NCI-H2107 (cell line): ENCODE results near the gene IFIH1.

Experiments
- DNase-seq: peaks from one replicate; lab custom pipeline; 2025; lab: John Stamatoyannopoulos, UW

IFIH1 gene

DNA sequence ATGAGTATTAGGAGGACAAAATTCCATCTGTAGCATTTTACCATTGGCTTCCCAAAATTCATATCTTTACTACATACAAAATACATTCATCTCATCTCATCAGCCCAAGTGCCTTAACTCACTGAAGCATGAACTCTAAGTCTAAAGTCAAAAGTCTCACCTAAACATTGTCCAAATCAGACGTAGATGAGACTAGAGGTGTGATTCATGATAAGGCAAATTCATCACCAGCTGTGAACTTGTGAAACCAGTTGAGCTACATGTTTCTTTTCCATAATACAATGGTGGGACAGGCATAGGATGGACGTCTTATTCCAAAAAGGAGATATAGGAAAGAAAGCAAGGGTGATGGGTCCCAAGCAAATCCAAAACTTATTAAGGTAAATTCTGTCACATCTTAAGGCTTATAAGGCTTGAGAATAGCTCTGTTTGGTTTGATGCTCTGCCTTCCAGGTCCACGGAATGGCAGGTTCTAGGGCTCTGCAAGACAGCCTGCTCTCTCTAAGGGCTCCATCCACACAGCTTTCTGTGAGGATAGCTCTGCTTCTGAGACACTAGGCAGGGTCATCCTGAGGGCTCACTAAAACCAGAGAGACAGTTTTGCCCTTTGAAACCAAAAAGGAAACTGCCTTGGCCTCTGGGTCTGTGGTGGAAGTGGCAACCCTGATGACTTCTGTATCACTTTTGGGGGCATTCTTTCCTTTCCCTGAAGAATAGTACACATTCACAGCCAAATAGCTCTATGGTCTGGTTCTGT, 9.6 kb downstream of the IFIH1 start:
- no peak for DNase-seq

DNA sequence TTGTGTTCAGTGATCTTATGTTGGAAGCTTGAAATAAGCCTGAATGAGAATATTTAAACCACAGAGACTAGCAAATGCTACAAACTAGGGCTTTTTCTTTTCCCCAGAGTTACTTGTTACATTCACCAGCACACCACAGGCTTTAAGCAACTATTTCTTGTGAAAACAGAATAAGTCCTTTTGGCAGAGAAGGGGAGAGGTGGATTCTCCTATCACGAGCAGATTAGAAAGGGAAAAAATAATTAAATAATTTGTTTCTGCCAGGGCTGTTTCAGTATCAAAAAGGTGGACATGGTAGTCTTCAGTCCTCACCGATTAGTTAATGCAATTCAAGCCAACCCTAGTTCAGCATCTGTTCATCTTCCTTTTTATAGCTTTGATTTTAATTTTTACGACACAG, 12.6 kb downstream of the IFIH1 start:
- DNase-seq = no peak

DNA sequence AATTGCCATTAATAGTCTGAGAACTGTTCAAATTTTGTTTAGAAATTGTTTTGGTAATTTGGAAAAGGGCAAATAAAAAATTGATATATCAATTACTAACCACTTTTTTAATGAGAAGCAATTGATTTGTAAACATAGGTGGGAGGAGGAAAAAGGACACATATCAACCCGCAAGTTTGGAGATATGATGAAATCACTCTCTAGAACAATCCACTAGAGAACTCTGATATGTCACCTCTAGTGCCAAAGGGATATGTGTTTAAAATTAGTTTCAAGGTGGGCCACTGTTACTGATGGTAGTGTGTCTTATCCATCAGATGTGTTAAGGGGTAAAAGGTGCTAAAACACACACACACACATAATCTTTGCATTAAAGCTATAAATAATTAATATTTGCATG, 16.6 kb downstream of the IFIH1 start:
- DNase-seq = no peak

DNA sequence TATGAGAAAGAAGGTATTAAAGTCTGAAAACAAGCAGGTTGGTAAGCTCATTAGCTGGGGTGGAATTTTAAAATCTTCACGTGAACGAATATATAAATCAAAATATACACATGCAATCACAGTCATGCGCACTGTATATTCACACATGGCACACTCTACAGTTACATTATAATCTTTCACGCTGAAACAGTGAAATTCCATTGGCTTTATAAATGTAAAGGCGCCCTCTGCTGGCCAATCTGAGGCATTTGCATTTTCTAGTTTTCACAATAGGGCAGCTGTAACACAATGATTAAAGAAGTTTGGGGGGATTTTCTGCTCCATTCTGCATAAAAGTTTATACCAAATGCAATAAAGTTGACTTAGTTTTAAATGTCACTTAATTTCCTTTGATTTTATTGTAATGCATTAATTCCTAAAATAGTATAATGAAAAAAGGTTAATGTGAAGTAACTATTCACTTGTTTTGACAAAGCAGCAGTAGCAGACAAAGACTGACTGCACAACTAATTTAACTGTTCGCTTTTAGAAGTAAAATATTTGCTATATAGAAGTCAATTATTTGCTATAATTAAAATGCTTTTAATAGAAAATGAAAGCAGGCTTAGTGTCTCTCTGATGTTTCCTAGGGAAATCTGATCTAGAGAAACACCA, 17.2 kb downstream of the IFIH1 start:
- peak; percentile 36 for DNase-seq

DNA sequence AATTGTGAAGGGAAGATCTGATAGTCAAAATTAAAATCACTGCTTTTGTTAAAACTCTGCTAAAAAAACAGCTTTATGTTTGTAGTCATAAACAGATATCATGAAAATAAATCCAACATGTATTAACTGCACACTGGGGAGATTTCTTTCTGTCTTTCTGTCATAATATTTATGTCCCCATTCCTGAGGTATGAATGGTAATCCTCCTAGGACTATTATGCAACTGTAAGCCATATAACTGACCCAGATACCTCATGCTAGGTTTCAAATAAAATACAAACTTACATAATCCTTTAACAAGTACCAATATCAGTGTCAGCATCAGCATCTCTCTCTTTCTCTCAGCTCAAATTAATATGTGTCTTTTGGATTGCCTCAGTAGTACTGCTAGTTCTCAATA, 18.2 kb downstream of the IFIH1 start:
- DNase-seq = no peak

DNA sequence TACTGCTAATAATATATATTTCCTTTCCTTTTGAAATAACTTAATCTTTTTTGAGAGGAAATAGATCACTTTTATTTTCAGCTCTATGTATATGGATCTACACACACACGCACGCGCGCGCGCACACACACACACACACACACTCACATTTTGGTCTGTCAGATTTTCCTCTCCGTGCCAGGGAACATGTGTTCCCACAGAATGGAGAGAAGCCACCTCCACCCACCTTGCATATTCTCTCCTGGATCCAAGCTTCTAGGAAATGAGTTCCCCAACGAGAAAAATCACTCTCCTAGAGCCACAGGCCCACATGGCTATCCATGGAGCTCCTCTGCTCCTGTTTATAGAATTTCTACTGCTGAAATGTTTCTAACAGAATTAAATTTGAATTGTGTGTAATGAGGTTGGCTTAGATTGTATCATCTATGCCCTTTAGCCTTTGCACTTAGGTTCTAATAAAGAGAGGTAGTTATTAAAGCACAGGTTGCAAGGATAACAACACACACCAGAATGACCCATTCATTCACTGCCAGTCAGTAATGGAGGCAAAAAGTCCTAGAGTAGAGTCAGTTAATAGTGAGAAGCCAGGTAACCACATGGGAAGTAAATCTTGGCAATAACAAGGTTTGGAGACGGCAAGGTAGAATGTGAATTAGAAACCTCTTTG, 19.7 kb downstream of the IFIH1 start:
- no peak for DNase-seq

DNA sequence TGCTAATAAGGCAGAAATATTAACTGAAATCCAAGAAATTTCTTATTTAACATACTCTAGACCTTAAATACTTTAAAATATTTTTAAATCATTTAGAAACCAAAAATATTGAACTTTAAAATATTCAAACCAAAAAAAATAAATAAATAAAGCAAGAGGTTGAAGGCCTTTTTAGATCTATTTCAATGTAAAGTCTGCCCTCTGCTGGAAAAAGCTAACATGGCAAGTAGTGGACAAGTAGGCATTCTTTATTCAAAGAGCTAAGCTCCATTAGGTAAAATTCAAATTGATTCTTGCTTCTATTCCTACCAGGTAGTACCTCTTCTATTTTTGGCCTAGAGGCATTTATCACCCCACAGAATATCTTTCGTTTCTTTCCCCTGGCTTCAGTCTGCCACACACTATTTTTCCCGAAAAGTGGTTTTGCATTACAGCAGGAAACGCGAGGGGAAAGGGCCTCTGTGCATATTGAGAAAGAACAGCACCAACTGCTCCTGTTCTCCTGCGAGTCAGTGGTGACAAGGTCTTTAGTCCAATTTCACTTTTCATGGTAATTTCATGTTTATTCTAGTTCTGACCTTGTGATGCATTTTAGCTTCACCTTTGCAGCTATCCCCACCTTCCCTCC, 20.4 kb downstream of the IFIH1 start:
- peak; percentile 15 for DNase-seq

DNA sequence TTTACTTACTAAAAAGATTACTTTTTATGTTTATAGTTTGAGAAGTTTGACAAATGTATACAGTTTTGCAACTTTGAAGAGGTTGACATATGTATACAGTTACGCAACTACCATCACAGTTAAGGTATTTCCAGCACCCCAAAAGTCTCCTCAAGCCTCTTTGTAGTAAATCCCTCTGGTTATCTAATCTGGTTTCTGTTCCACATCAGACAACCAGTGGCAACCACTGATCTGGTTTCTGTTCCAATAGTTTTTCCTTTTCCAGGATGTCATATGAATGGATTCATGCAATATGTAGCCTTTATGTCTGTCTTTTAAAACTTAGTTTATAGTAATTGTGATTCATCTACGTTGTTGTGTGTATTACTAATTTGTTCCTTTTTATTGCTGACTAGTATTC, 23.5 kb downstream of the IFIH1 start:
- no peak for DNase-seq

DNA sequence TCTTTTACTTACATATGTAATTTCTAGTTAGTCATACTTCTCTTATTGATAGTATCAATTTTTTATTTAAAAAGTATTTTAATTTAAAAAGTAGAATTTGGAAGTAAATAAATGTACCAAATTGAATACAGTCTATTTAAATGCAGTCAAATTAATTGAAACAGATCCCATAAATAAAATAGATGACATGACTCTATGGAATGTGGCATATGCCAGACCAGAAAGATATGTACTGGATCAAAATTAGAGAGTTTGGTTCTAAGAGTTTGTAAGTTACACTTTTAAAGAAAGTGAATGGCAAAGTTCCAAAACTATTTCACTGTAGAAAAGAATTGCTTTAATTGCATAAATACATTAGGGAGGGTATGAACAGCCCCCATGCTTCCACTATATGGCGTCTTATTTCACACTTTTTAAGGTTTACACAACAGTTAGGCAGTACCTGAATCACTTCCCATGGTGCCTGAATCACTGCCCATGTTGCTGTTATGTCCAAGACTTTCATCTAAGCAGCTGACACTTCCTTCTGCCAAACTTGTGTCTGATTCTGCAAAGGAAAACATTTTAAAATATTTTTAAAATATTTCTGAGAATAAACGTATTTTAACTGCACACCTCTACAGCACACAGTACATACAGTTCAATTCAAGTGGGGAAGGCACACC, 25.2 kb downstream of the IFIH1 start:
- no peak for DNase-seq

DNA sequence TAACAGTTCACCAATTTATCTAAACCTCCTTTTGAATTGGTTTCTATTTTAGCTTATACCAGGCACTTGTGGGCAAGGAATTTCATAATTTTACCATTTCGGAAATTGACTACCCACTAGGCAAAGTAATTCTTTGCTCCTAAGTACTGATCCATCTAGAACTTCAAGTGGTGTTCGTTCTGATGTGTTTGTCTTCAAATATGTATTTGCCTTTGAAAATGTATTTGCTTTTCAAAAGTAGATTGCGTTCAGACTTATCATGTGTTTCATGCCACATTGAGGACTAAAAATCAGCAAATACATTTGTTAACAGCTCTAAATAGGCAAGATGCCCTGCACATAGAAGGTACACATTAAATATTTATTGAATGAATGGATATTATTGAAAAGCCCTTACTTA, 26.7 kb downstream of the IFIH1 start:
- no peak for DNase-seq

DNA sequence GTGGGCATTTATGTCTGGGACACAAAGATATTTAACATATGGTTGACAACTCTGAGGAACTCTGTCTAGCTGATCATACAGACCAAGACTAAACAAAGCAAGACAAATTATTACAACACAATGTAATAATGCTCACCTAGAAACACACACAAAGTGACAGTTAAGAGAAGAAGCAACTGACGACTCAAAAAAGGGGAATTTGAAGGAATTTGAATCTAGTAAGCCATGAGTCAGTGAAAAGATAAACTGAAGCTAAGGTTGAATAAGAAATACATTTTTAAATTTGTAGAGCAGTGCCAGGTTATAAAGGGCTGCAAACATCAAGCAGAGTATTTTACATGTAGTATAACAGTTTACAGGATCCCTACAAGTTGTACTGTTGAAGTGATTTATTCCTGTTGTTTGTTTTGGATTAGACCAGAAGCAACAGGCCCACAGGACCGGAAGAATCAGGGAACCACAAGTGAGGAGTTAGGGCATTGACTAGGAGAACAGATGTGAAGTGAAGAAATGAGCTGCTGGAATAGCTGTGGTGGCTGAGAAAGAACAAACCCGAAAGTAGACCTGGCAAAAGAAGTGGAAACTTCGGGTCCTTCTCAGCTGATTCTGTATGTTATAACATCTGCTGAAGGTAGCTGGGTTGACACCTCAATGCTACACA, 35.6 kb downstream of the IFIH1 start:
- no peak for DNase-seq

DNA sequence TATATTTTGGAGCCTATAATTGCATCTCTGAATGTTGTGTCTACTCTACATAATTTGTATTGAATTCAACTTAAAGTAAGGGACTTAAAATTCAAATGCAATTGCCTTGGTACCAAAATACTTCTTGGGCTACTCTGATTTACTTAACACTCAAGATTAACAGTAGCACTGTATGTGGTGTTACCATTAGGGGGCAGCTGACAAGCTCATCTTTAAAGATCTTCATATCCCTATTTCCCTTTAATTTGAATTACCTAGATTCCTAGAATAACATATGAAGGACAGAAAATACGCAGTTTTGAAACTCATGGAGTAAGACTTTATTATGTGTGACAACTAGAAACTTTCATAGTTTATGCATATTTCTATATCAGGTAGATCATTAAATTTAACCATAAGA, 37.8 kb downstream of the IFIH1 start:
- DNase-seq = no peak

DNA sequence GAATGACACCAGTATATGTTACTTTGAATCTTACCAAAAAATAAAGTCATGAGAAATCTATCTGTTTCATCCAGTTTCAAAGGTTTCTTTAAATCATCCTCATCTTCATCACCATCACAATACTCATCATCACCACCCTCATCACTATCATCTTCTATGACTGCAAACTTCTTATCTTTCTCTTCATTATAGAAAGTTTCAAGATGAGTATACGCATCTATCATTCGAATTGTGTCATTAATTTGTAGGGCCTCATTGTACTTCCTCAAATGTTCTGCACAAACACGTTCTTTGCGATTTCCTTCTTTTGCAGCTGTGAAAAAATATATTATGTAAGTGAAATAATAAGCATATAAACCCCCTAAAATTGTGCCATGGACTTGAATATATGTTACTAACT, 41.1 kb downstream of the IFIH1 start:
- DNase-seq = no peak

DNA sequence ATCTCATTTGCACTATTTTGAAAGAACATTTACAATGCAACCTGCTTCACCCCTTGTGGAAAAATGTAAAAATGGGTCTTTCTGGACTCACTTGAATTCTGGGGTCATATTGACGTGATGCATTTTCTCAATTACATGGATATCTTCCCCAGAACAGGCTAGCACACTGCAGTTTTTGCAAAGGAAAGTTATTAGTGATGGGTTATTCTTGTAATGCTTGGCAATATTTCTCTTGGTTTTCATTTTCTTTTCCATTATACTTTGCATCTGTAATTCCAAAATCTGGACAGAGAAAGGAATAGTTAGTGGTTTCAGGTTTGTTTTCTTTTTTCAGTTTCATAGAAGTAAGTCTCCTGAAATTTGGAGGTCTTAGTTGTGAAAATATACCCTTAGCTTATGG, 50.5 kb downstream of the IFIH1 start:
- no peak for DNase-seq

DNA sequence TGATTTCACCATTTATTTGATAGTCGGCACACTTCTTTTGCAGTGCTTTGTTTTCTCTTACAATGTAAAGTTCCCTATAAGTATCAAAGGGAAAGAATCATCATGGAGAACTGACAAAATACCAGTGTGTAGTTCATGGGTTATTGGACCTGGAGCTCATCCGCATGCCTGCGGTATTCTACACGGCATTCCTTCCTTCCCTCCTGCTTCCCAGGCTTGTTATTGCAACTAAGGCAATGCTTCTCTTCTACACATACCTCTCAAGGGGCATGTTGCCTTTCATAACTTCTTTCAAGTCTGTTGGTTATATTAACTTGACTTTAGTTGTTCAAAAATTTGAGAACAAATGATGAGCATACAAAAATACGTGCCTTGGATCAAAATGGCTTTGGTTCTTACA, 51.0 kb downstream of the IFIH1 start:
- DNase-seq = no peak

DNA sequence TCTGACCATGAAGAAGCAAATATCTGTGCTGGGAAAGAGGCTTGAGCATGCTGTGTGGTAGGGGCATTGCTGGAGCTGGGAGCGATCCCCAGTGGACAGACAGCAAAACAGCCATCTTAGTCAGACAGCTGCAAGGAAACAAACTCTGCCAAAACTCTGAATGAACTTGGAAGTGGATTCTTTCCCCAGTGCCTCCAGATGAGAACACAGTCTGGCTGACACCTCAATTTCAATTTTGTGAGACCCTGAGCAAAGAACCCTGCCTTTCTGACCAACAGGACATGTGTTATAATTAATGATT, 52.1 kb downstream of the IFIH1 start:
- no peak for DNase-seq

DNA sequence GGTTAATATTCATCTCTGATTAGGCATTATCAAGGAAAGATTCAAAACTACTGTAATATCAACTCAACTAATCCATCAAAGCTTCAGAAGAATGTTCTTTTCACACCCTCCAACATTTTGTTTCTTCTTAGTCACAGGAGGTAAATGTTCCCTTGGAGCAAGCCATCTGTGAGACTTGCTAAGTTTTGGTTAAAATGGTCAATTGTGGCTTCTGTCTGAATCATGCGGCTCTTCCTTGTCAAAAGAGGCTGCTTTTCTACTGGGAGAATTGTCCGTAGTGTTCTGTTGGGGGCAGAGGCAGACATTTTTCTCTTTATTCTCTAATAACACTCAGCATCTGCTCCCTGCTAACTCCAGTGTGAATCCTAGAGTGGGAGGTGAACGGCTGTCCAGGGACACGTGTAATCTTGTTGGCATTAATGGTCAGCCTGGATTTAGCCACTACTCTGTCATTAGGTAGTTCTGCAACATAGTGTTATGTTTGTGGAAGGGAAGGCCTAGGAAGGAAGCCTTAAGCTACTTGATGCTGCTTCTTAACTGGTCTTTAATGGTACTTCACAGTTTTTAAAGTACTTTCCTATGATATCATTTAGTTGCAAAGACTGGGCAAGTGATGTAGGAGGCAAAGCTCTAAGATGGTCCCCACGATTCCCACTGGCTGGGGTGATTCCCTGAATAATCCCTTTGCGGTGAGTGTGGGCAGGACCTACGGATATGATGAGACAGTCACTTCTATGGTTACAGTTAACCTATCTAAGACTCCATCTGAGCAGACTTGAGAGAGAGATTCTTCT, 52.6 kb downstream of the IFIH1 start:
- no peak for DNase-seq

DNA sequence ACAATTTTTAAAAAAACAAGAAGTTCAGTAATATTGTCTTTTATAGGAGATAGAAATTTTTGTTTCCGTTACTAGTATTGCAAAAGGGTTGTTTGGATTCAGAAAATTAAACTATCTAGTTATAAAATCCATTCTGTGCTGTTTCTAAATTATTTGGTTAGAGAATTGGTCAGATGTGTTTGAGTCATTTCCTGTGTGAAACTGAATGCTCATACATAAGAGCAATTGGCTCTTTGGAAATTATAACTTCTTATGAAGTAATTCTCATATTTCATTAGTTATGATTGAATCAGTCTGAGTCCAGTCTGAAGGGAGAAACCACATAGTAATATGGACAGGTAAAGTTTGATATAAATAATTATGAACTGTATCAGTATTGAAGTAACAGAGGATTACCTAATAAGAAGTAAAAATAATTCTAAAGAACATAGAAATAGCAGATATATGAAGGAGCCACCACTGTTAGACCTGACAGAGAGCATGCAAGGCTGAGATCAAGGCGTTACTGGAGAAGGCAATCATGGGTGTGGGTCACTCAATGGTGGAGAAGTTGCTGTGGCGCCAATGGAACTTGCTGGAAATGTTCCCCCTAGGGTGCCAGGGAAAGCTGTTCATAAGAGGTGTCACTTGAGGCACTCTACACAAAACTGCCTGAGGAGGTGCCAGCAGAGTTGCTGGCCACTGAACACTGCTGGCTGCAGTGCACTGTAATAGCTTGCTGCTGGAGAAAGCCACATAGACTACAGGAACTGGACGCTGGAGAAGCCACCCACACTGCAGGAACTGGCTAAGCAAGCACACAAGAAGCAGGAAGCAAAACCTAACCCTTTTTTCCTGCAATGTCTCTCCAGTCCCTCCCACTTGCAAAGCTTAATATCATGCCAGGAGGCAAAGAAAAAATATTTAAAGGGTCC, 57.2 kb downstream of the IFIH1 start:
- no peak for DNase-seq

DNA sequence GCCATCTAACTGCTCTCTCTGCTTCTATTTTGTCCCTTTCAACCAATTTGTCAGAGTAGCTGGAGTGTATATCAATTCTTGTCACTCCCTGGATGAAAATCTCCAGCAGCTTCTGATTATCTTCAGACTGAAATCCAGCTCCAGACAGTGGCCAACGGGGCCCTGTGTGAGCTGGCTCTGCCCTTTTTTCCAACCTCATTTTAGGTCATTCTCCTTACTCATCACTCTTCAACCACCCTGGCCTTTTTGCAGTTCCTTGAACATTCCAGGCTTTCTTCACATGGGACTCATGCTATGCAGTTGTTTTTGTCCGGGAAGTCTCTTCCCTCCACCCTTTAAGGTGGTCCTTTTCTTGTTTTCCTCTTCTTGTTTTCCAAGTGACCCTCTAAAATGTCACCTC, 59.8 kb downstream of the IFIH1 start:
- no peak for DNase-seq

DNA sequence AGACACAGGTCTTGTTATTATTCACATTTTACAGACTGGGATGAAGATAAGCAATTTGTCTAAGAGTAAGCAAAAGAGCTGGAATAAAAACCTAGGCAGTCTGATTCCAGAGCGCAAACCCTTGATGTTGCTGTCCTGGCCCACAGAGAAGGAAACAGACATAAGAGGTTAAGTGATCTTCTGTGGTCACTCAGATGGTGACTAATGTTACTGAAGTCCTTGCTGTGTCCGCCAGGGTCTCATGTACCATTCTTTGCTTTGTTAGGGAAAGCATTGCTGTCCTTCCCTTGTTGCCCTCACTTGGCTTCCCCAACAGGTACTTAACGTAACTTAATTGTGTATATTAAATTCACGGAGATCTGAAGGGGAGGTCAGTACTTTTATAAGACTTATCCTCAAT, 60.3 kb downstream of the IFIH1 start:
- DNase-seq = no peak
